Stimulated activated CD4-positive, alpha-beta T cell treated with anti-CD3 and anti-CD28 coated beads, TNF-alpha, amount 100 ng/mL, for 48 hours (primary cell): ENCODE measurements around the gene CDYL2.
A peak's percentile ranks its signal among the peaks of the same experiment; 100 is the strongest.
"Not testable (repeated sequence)": the region's sequence is repeated elsewhere in the genome, so short reads cannot be mapped to it uniquely, and the experiment has no call there.

Experiments
- DNase-seq, 3 donors: peaks; one replicate each; pipeline ENCODE4 v3.0.0-alpha.2; 2020; ENCODE audit warnings: low read depth in 3 of 3

Gene CDYL2

GRCh38 chr16:80804526-80805383, at the start of gene CDYL2:
Gene CDYL2, minus strand, starts transcription at chr16:80804598. Its CDS starts 425 bp downstream, at chr16:80804173.
- peak in 1 of 3 donors; percentile 6 for DNase-seq

DNA sequence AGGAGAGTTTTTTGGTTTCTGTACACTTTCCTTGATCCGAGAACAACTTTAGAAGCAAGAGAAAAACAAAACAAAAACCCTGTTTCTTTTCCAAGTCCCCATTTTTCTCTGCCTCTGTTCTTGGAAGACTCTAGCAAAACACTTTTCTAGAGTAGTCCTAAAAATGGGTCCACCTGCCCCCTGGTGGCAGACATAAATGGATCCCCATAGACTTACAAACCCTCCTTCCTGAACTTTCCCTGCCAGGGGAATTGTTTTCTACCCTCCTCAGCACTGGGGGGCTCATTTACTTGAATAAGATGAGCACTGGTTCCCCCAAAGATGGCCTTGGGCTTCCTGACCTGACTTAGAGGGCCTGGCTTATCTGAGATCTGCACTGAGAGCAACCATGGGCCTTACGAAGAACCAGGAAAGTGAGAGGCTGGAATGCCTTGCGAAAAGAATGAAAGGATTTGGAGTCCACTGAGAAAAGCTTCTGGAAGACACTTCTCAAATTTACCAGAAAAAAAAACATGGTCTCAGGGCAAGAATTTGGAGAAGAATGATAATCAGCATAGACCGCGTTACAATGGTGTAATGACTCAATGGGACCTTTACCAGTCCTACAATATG, 48.0 kb upstream of the CDYL2 start:
- peak in 2 of 3 donors; percentile 8 to 10 for DNase-seq

DNA sequence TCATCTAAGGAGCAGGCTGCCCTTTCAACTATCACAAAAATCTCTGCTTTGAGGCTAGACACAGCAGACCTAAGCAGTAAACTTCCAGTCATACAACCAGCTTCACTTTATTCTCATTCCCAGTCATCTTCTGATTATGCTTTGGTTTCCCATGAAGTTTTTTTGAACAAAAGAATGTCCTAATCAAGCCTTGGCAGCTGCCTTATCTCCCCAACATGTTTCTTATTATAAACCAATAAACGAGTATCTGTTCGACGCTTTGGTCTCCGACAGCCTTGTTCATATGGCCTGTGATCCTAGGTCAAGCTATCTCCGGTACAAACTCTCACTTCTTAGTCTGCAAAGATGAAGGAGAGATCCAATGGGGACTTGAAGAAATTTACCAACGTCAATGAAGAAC, 47.4 kb upstream of the CDYL2 start:
- DNase-seq = no peak

GRCh38 chr16:80850757-80851156, 46.4 kb upstream of the CDYL2 start:
- no peak for DNase-seq

DNA sequence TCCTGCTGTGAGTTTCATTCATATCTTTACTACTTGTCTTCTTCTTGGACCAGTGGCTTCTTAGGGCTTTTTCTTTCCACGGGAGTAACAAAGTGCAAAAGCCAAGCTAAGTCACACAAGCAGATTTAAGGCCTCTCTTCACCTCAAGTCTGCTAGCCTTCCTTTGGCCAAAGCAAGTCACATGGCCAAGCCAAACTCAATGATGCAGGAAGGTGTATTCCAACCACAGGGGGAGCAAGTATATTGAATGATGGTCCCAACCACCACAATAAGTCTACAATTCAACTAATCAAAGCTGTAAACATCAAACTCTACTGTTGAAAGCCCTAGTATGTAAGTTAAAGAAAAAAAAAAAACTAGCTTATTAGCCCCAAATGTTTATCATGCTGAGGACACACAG, 44.5 kb upstream of the CDYL2 start:
- no peak for DNase-seq

DNA sequence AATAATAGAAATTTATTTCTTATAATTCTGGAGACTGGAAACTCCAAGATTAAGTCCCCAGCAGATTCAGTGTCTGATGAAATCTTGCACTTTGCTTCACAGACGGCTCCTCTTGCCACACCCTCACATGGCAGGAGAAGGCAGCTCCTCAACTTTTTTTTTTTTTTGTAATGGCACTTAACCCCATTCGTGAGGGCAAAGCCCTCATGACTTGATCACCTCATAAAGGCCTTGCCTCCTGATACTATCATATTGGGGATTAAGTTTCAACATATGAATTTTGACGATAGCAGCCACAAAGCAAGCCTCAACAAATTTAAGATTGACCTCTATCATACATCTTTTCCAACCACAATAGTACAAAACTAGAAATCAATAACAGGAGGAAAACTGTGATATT, 42.3 kb upstream of the CDYL2 start:
- DNase-seq = no peak

- DNase-seq = no peak
These were observed 41.9 kb upstream of the CDYL2 start for GRCh38 chr16:80846275-80846674.

- DNase-seq = no peak
These were observed 40.0 kb upstream of the CDYL2 start for GRCh38 chr16:80844395-80844794.

GRCh38 chr16:80841231-80841630, 36.8 kb upstream of the CDYL2 start:
- DNase-seq = no peak

DNA sequence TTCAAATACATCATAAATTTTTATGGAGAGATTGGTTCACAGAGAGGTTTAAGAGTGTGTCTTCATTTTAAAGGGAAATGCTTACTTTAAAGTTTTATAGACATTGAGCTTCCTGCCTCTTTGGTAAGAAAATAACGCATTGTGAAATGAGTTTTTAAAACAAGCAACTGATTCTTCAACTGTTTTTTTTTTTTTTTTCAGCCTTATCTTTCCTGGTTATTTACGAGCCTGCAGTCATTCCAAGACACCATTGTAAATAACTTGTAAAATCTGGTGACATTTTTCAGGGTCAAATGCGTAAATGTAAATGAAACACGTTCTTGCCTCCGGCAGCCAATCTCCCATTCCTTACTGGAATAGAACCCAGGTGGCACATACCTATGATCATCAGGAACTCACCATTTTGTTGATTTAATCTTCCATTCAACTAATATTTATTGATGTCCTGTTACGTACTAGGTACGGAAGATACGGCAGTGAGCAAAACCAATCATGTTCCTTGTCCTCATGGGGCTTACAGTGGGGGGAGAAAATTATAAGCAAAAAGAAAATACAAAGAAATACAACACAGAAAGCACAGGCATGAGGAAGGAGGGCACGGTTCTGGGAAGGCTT, 33.2 kb upstream of the CDYL2 start:
- no peak for DNase-seq

DNA sequence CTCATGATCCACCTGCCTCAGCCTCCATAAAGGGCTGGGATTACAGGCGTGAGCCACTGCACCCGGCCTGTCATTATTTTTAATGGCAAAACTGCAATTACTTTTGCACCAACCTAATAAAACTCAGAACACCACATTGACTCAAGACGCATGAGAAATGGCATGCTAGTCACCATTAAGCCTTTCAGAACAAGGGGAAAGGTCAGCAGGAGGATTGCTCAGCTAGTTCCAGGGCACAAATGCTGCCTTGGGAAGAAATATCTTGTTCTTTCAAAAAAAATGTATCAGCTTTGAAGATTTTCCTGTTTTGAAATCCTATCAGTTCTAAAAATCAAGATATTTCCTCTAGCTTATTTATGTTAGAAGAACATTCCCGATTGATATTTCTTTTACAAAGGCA, 32.4 kb upstream of the CDYL2 start:
- DNase-seq = no peak

GRCh38 chr16:80836202-80836601, 31.8 kb upstream of the CDYL2 start:
- no peak for DNase-seq

GRCh38 chr16:80831039-80831438, 26.6 kb upstream of the CDYL2 start:
- no peak for DNase-seq

- DNase-seq = no peak
These were observed 24.1 kb upstream of the CDYL2 start for GRCh38 chr16:80828495-80828894.

DNA sequence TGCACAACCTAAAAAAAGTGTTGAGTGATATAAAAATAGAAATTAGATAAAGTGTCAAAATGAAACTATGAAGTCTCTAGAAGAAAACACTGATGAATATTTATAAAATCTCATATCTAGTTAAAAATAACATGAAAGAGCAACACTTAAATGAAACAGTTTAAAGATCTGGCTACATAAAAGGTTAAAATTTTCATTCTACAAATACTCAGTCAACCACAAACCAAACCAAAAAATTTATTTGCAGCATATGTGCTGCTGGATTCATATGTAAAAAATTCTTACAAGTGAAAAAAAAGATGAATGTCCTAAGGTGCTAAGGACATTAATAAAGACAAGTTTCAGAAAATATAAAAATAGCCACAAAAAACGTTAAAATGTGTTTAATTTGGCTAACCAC, 22.6 kb upstream of the CDYL2 start:
- no peak for DNase-seq

DNA sequence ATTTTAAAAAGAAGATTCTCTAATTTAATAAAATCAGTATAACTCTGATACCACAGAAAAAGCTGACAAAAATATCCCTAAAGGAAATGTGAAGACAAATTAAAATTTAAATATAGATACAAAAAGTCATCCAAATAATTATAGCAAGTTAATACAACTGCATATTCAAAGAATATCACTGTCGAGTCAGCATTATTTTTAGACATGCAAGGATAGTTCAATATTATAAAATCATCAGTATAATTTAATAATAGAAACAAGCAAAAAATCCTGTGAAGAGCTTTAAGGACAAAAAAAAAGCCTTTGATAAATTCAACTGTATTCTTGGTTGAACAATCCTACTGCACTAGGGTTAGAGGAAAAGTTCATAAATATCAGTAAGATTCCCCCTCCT, 21.0 kb upstream of the CDYL2 start:
- no peak for DNase-seq

GRCh38 chr16:80824623-80825364, 20.4 kb upstream of the CDYL2 start:
- no peak for DNase-seq

DNA sequence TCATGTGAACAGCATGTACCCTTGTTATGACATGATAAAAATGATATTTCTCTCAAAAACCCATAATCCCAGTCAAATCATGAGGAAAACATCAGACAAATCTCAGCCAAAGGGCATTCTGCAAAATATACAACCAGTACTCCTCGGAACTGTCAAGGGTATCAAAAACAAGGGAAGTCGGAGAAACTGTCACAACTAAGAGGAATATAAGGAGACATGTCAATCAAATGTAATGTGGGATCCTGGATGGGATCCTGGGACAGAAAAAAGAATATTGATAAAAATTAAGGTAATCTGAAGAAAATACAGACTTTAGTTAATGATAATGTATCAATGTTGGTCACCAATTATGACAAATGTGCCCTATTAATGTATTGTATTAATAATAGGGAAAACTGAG, 15.6 kb upstream of the CDYL2 start:
- DNase-seq = no peak

DNA sequence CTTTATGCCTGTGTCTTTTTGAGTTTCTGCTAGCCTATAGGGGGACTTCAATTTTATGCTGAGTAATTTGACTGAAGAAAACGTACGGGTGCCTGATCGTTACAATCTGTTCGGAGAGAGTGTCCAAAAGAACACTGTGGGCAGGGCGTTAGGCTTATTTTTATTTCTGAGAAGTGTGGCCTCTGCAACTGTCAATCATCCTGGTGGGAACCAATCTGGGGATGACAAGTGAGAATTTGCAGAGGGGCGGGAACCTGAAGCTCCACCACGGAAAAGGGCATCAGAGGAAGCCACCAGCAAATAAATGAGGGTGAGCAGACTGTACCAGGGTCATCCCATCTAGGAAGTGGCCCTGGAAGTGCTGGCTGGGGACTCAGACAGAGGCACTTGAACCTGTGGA, 12.0 kb upstream of the CDYL2 start:
- no peak for DNase-seq

DNA sequence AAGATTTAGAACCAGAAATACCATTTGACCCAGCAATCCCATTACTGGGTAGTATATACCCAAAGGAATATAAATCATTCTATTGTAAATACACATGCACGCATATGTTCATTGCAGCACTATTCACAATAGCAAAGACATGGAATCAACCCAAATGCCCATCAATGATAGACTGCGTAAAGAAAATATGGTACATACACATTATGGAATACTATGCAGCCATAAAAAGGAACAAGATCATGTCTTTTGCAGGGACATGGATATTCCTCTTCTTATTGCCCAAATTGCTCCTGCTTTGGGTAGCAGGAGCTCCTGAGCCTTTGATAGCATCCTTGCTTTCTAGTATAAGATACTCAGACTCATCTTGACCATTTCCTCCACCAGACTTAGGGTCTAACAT, 10.9 kb upstream of the CDYL2 start:
- DNase-seq = not testable (repeated sequence)

DNA sequence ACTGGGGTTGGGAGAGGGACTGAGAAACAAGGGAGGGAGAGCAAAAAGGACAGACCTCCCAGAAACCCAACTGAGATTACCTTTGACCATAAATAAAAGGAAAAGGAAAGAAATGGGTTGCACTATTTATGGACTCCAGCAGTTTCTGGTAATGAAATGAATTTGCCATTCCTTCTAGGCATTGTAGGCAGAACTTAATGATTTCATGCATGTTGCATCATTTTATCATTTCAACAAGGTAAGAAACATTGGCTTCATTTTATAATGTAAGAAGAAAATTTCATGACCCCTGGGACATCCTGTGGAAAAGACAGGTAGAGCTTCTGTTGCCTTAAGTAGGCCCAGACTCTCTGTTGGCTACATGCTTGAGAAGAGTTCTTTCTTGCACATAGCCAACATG, 8.2 kb upstream of the CDYL2 start:
- DNase-seq = no peak

DNA sequence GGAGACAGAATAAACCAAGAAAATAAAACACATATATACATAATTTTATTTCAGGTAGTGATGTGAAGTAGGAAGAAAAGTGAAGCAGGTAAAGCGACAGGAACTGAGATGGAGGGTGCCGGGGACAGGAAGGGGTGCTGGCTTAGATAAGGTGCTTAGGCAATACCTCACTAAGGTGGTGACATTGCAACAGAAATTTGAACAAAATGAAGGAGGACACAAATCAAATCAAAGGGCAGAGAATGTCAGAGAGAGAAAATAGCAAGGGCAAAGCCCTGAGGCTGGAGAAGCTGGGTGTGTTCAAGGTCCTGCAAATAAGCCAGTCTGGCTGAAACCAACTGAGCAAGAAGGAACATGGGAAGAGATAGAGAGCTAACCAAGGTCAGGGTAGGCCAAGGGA, 5.0 kb upstream of the CDYL2 start:
- no peak for DNase-seq
